Right lung (tissue), 5 donors: ENCODE results near the gene IKZF5. TPM values are rescaled to one million over a fixed set of nuclear protein-coding genes. Genes with fewer than 3 reads are reported as not detected.

Source experiments
- DNase-seq, 2 donors: peaks; one replicate each; pipeline ENCODE4 v3.0.0-alpha.2; 2013
- polyA plus RNA-seq, 5 donors: library from polyadenylated mRNA; unstranded; fragments of 120-200 nt; gene quantifications; one replicate each; pipeline versions ENCODE4 v1.2.1 to v1.2.3, GENCODE V29; 2013; ENCODE audit warnings: inconsistent platforms in 1 of 5, low replicate concordance in 1 of 5; ENCODE audit not compliant: insufficient read length in 5 of 5, insufficient read depth in 1 of 5

The IKZF5 gene
- polyA plus RNA-seq, 5 donors: 17.5 to 30.3 (median 24.2) TPM

DNA sequence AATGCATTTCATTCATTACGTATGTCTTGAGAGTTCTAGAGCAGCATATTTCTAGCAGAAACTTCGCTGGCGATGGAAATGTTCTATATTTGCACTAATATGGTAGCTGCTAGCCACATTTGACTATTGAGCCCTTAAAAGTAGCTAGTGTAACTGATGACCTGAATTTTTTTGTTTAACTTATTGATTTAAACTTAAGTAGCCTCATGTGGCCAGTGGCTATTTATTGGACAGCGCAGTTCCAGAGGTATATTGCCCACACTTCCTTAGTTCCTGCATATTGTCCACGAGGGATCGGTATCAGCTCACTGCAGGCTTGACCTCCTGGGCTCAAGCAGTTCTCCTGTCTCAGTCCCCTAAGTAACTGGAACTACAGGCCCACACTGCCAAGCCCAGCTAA is 24.7 kb downstream of the IKZF5 start:
- no peak for DNase-seq

DNA sequence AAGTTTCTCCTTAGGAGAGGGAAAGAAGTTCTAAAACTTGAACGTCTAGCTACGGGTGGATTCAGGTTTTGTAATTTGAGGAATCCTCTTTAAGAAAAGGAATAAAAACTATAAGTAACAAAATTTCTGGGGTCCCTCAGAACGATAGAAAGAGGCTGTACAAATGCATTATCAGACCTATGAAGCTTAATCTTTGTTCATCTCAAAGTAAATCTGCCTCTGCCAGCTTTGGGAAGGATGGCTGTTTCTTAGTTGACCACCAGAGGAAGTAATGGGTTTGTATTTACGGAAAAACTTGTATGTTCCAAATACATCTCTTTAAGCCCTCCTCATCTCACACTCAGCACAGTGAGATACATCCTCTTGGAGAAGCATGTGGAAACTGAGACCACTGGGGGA is 27.5 kb downstream of the IKZF5 start:
- peak; percentile 10 to 17 for DNase-seq

DNA sequence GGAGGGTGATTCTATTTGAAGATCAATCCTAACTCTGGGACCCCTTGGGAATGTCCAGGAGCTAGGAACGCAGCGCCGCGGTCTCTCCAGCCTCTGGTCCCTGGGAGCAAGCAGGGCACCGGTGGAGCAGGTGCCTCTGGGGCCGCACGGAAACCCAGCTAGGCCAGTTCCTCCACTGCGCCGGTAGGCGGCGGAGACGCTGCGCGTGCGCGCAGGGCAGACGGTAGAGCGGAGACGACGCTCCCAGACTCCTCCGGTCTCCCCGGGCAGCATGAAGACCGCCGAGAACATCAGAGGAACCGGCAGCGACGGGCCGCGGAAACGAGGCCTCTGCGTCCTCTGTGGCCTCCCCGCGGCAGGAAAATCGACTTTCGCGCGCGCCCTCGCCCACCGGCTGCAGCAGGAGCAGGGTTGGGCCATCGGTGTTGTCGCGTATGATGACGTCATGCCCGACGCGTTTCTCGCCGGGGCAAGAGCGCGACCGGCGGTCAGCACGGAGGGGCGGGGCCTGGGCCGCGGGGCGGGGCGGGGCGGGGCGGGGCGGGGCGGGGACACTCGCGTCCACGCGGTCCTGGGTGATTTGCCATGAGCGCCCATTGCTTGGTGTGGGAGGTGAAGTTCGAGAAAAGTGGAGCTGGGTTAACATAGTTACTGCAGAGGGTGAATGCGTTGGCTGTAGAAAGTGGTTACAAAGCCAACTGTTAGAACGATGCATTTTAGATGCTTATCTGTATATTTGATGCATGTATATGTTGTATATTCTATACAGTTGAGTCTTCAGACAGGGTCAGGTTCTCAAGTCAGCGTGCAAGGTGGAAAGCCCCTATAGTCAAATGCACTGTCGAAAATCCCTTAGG is 28.2 kb downstream of the IKZF5 start, which contains the start of gene PSTK:
TSS of gene PSTK (plus strand) at position 193 of the 857 bp plus-strand sequence. CDS start at position 272, 79 bp downstream.
- peak; percentile 95 to 96 for DNase-seq

DNA sequence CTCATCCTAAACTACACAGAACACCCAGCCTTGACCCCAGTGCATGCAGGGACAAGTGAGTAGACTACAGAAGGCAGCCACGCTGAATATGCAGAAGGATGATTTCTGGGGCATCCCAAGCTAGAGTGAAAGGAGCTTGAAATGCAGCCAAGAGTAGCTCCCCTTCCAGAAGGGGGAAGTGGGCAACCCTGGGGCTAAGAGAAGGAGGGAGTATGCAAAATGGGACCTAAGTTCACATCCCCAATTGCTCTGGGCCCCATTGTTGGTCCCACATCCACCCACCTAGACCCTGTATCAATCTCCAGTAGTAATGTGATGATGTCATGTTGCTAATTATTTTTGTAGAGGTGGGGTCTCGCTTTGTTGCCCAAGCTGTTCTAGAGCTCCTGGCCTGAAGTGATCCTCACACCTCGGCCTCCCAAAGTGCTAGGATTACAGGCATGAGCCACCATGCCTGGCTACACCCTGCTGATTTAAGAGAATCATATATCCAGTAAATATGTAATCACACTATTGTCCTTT is 34.0 kb downstream of the IKZF5 start:
- no peak for DNase-seq

DNA sequence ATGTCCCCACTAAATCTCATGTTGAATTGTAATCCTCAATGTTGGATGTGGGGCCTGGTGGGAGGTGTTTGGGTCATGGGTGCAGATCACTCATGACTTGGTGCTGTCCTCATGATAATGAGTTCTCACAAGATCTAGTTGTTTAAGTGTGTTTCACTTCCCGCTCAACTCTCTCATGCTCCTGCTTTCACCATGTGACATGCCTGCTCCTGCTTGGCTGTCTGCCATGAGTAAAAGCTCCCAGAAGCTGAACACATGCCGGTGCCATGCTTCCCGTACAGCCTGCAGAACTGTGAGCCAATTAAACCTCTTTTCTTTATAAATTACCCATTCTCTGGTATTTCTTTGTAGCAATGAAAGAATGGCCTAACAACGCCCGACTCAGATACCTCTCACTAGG is 34.6 kb downstream of the IKZF5 start:
- no peak for DNase-seq

DNA sequence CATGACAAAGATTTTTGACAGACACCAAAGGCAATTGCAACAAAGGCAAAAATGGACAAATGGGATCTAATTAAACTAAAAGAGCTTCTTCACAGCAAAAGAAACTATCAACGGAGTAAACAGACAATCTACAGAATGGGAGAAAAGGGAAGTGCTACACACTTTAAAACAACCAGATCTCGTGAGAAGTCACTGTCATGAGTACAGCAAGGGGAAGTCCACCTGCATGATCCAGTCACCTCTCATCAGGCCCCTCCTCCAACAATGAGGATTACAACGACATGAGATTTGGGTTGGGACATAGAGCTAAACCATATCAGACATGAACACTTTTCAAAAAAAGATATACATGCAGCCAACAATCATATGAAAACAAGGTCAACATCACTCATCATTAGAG is 39.9 kb downstream of the IKZF5 start:
- no peak for DNase-seq

DNA sequence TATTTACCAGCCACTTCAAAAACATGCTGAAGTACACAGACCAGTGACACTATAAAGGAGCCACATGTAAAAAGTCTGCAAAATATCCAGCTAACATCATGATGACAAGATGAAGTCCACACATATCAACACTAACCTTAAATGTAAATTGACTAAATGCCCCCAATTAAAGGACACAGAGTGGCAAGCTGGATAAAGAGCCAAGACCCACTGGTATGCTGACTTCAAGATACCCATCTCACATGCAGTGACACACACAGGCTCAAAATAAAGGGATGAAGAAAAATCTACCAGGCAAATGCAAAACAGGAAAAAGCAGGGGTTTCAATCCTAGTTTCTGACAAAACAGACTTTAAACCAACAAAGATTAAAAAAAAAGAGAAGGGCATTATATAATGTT is 41.7 kb downstream of the IKZF5 start:
- no peak for DNase-seq

DNA sequence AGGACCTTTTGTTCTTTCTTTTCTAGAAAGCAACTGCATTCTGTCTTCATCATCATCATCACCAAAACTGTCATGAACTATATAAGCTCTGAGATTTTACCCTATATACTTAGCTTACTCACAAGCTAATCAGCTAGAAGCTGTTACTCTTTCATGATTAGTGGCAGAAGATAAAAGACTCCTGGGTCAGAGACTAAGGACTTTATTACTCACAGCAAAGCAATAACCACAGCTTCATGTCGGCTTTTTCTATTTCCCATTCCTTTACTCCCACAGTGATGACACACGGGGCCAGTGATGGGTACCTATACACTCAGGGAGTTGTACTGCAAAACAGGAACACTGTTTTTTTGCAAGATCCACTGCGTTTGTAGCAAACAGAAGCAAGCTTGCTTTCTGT is 46.2 kb downstream of the IKZF5 start:
- no peak for DNase-seq

DNA sequence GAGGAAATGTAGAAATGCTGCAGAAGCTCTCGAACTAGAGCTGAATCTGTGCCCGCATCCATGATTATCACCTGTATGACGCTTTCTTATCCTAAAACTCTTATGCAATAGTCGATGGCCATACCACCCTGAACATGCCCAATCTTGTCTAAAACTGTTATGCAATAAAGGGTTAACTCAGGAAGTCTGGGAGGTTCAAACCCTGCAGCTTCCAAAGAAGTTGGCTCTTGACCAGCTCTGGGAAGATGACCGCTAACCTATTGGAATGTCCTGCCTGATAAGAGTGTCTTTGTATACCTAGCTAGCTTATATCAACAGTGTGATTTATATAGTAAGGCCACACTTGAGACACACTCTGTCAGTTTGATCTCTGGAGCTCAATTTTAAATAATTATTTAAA is 51.1 kb downstream of the IKZF5 start:
- no peak for DNase-seq

DNA sequence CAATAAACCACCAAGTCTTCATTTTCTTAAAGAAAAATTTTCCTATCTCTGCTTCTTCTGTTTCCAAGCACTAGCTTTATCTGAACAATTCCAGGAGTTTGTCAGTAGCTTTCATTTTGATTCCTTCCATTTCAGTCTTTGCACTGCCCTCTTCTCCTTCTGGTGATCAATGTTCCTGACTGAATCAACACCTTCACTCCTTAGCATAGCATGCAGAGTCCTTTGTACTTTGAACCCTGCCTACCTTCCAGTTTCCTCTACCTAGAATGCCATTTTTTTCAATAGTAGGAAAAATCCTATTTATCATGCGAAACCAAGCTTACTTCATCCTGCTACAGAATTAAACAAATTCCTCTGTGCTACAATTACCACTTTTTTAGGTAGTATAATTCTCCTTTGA is 52.7 kb downstream of the IKZF5 start:
- no peak for DNase-seq

DNA sequence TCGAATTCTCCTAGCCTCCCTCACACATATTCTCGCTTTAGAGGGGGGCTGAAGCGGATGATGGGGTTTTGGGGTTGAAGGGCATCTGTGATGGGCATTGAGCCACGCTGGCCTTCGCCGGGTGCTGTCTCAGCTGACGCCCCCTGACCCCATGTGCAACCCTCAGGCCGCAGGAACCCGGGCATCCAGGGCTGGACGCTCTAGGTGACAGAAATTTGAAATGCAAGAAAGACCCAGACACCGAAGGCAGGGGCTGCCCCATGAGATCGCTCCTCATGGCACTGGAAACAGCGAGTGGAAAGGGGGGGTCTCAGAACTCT is 53.9 kb downstream of the IKZF5 start:
- DNase-seq: no peak

DNA sequence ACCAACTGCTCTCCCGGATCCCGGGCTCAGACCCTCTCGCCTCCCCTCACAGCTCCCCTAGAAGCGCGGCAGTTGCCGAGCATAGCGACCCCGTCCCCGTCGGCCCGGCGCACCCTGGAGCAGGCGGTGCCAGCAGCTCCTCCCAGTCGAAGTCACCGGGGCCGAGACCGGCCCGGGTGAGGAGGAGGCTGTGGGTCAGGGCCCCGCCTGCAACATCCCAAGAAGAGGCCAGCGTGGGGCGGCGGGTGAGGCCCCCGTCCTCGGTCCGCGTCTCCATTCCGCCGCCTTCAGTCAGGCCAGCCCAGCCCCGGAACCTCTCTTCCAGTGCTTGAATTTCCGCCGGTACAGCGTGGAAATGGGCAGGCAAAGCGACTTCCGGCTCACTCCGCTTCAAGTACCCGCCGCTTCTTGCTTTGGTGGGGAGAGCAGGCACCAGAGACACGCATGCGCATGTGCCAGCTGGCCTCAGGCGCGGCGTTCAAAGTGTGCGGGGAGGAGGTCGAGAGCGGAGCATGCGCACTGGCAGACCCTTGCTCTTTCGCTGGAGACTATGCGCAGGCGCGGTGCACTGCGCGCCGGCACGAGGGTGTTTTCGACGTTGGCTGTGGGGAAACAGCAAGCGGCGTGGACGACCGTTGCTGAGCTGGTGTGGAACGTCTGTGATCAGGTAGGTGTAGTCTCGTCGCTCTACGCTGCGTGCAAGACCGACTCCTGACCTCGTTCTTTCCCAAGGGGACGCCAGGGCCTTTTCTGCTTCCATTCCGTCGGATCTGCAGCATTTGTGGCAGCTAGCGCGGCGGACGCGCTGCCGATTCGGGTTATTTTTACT is 54.5 kb downstream of the IKZF5 start, which contains the start of gene C10orf88:
TSS of gene C10orf88 (minus strand) at position 326 of the 829 bp plus-strand sequence. CDS start at position 277, 49 bp downstream.
- peak; percentile 97 for DNase-seq

DNA sequence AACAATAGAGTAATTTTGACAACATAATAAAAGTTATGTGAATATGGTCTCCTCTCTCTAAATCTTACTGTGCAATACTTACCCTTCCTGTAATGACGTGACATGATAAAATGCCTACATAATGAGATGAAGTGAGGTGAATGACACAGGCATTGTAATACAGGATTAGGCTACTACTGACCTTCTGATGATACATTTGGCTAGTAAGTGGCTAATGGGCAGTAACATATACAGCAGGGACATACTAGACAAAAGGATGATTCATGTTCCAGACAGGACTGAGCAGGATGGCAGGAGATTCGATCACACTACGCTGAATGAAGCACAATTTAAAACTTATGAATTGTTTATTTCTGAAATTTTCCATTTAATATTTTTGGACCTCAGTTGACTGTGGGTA is 59.3 kb downstream of the IKZF5 start:
- DNase-seq: no peak

Other genes starting within 250 kb of the IKZF5 start
- 1 to 10 TPM; 1.4 to 2.5 (median 2.2) TPM for gene CUZD1, start 162.9 kb downstream of the IKZF5 start, polyA plus RNA-seq
- 1 to 10 TPM; 4.9 to 9.0 (median 7.7) TPM for gene FAM24B, start 129.2 kb downstream of the IKZF5 start, polyA plus RNA-seq
- not detected for gene FAM24A, start 98.2 kb downstream of the IKZF5 start, polyA plus RNA-seq
- gene C10orf88, start 54.6 kb downstream of the IKZF5 start, polyA plus RNA-seq: 10 to 100 TPM; 15.9 to 25.4 (median 21.8) TPM
- 10 to 100 TPM in 2 of 5 donors, 1 to 10 TPM in 3; 6.6 to 11.1 (median 8.5) TPM for gene PSTK, start 28.4 kb downstream of the IKZF5 start, polyA plus RNA-seq
- 10 to 100 TPM; 13.8 to 26.6 (median 21.7) TPM for gene ACADSB, start 211 bp upstream of the IKZF5 start, polyA plus RNA-seq
- gene HMX3, start 127.2 kb upstream of the IKZF5 start, polyA plus RNA-seq: not detected
- not detected for gene HMX2, start 139.3 kb upstream of the IKZF5 start, polyA plus RNA-seq
- gene BUB3, start 145.6 kb upstream of the IKZF5 start, polyA plus RNA-seq: 100 to 1,000 TPM in 3 of 5 donors, 10 to 100 TPM in 2; 92.3 to 160 (median 117) TPM